GM23338 (cell line): Measurements from ENCODE around the gene AATF. TPM values are rescaled to one million over a fixed set of nuclear protein-coding genes. Genes with fewer than 3 reads are reported as not detected.

Experiments used
- ATAC-seq: fragments of 200-7000 bp; cut with Tn5 transposase; 3 replicates; pipeline ENCODE4 v1.9.1; 2020
- DNase-seq: peaks from one replicate; pipeline ENCODE4 v3.0.0-alpha.2; 2015; ENCODE audit warnings: low spot score
- H2AFZ ChIP-seq: fragments of 200-600 bp; sonication (generic); 2 replicates; pipeline ENCODE4 v1.8.0; 2016; ENCODE audit warnings: antibody characterized with exemption, mild to moderate bottlenecking, moderate library complexity
- H3F3A ChIP-seq: fragments of 200-600 bp; sonication (generic); replicated peaks from 2 replicates; pipeline ENCODE4 v1.8.0; 2017; ENCODE audit warnings: antibody characterized with exemption, mixed run types, low read depth
- H3K27ac ChIP-seq: fragments of 200-600 bp; sonication (generic); 2 replicates; pipeline ENCODE4 v1.6.1; 2016; ENCODE audit warnings: low read depth
- H3K27me3 ChIP-seq: fragments of 200-600 bp; sonication (generic); 2 replicates; pipeline ENCODE4 v1.8.0; 2016; ENCODE audit warnings: mild to moderate bottlenecking, mixed run types, moderate library complexity; ENCODE audit not compliant: insufficient read depth
- H3K36me3 ChIP-seq: fragments of 200-600 bp; sonication (generic); 2 replicates; pipeline ENCODE4 v1.8.0; 2016; ENCODE audit warnings: mild to moderate bottlenecking; ENCODE audit not compliant: insufficient read depth
- H3K4me1 ChIP-seq: fragments of 200-600 bp; sonication (generic); 2 replicates; pipeline ENCODE4 v1.8.0; 2016; ENCODE audit warnings: mild to moderate bottlenecking, moderate library complexity; ENCODE audit not compliant: insufficient read depth
- H3K4me2 ChIP-seq: fragments of 200-600 bp; sonication (generic); 2 replicates; pipeline ENCODE4 v1.7.1; 2017; ENCODE audit warnings: mixed run types
- H3K4me3 ChIP-seq: fragments of 200-600 bp; sonication (generic); 2 replicates; pipeline ENCODE4 v1.6.1; 2016; ENCODE audit warnings: mixed run types
- H3K79me2 ChIP-seq: fragments of 200-600 bp; sonication (generic); replicated peaks from 2 replicates; pipeline ENCODE4 v1.8.0; 2017; ENCODE audit warnings: mild to moderate bottlenecking; ENCODE audit not compliant: insufficient read depth
- H3K9me2 ChIP-seq: fragments of 200-600 bp; sonication (generic); 2 replicates; pipeline ENCODE4 v1.8.0; 2017; ENCODE audit not compliant: insufficient read depth
- H4K20me1 ChIP-seq: fragments of 200-600 bp; sonication (generic); replicated peaks from 2 replicates; pipeline ENCODE4 v1.8.0; 2017; ENCODE audit warnings: mild to moderate bottlenecking; ENCODE audit not compliant: insufficient read depth
- H3K27ac Mint-ChIP-seq: 2 replicates; pipeline ENCODE4 v1.8.0; 2020; ENCODE audit warnings: inconsistent platforms, mild to moderate bottlenecking, moderate library complexity, mixed read lengths
- H3K27me3 Mint-ChIP-seq: 3 replicates; pipeline ENCODE4 v1.8.0; 2022; ENCODE audit warnings: low read depth, mild to moderate bottlenecking, moderate library complexity, mixed read lengths, inconsistent platforms; ENCODE audit not compliant: insufficient read depth, poor library complexity
- H3K36me3 Mint-ChIP-seq: 3 replicates; pipeline ENCODE4 v1.8.0; 2021; ENCODE audit warnings: low read depth, mild to moderate bottlenecking, inconsistent platforms, moderate library complexity, mixed read lengths
- H3K4me1 Mint-ChIP-seq: 3 replicates; pipeline ENCODE4 v1.8.0; 2020; ENCODE audit warnings: mild to moderate bottlenecking, inconsistent platforms, mixed read lengths
- H3K4me3 Mint-ChIP-seq: 3 replicates; pipeline ENCODE4 v1.8.0; 2021; ENCODE audit warnings: moderate library complexity, mild to moderate bottlenecking, inconsistent platforms, mixed read lengths
- H3K9me3 Mint-ChIP-seq: 3 replicates; pipeline ENCODE4 v1.8.0; 2020; ENCODE audit warnings: moderate library complexity, mild to moderate bottlenecking, inconsistent platforms, mixed read lengths
- CREB1 ChIP-seq: fragments of 250-450 bp; sonication (Bioruptor Pico); IDR thresholded peaks from 2 replicates; pipeline ENCODE4 v1.5.0; 2020; ENCODE audit warnings: low read depth, mild to moderate bottlenecking, moderate library complexity
- EZH2 ChIP-seq: fragments of 200-600 bp; sonication (generic); IDR thresholded peaks from one replicate; pipeline ENCODE4 v1.8.0; 2017; ENCODE audit warnings: antibody characterized with exemption, mild to moderate bottlenecking, low read depth; ENCODE audit not compliant: unreplicated experiment
- EZH2phosphoT487 ChIP-seq: fragments of 200-600 bp; sonication (generic); IDR thresholded peaks from one replicate; pipeline ENCODE4 v1.8.1; 2018; ENCODE audit warnings: antibody characterized with exemption; ENCODE audit not compliant: unreplicated experiment
- JUNB ChIP-seq: IDR thresholded peaks from one replicate; pipeline ENCODE4 v1.6.1; 2016; ENCODE audit warnings: antibody characterized with exemption; ENCODE audit not compliant: unreplicated experiment
- ZNF114 ChIP-seq: fragments of 250-450 bp; sonication (Bioruptor Pico); IDR thresholded peaks from 2 replicates; pipeline ENCODE4 v1.5.0; 2020; ENCODE audit warnings: mild to moderate bottlenecking, moderate library complexity
- polyA plus RNA-seq: library from polyadenylated mRNA; unstranded; fragments of >200 nt; fragmentation: Nextera tagmentation; extraction: Ambion mirVana; gene quantifications from 2 replicates; pipeline ENCODE4 v1.2.1, GENCODE V29; 2016
- total RNA-seq: library from RNA; depleted of rRNA; stranded (reverse); fragments of >200 nt; shearing (Covaris generic); gene quantifications from 2 replicates; pipeline ENCODE4 v1.2.3, GENCODE V29; 2014
- TF ChIP-seq, protein P1 (sequence below): fragments of 250-450 bp; sonication (Bioruptor Pico); IDR thresholded peaks from 2 replicates; pipeline ENCODE4 v1.5.0; 2020; ENCODE audit warnings: mild to moderate bottlenecking, moderate library complexity
- TF ChIP-seq, protein P2 (sequence below): IDR thresholded peaks from one replicate; pipeline ENCODE4 v1.6.1; 2018; ENCODE audit warnings: antibody characterized with exemption; ENCODE audit not compliant: unreplicated experiment

The AATF gene
- total and polyA plus RNA-seq, 2 experiments from 2014 or later: 40.2 to 71.2 TPM

DNA sequence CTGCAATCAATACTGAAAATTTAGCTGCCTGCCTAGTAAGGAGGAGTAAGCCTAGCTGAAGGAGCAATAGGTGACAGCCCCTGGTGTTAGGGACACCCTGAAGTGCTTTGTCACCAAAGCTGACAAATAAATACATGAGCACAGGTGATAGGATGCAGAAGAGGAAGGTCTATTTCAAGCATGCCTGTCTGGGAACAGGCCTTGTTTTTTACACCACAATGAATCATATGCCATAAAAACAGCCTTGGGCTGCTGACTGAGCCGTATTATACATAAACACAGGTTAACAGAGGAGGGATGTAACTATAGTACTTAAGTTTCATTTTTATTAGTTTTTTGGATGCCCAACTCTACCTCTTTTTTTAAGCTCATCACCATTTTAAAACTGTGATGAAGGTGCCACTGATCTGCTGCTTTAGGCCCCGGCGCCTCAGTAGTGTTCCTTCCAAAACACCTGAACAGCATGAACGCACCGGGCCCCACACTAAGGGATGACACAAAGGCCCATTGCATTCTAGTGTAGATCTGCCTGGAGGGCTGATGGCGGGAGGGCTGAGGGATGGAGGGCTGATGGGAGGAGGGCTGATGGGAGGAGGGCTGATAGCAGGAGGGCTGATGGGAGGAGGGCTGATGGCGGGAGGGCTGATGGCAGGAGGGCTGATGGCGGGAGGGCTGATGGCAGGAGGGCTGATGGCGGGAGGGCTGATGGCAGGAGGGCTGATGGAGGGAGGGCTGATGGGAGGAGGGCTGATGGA, 150.3 kb downstream of the AATF start:
- peaks cover 57% of the 10 kb centered on the region for H3K36me3 Mint-ChIP-seq

More for the DNA sequence above, 150.3 kb downstream of the AATF start:
- Histone ChIP-seq H3K36me3 (peaks cover 32% of the 10 kb centered on the region), H3K27me3 (no peaks in the 10 kb centered on the region), H3F3A (no peaks in the 10 kb centered on the region; the same call in 1 of the 2 replicates), H3K4me2 (no peak overlapping the region), H3K4me3 (no peak overlapping the region), H3K79me2 (no peaks in the 10 kb centered on the region), H3K9me2 (no peaks in the 10 kb centered on the region), H3K27ac (peak overlapping the region; percentile 69), H2AFZ (no peak overlapping the region), H3K4me1 (peaks cover 22% of the 10 kb centered on the region), H4K20me1 (no peaks in the 10 kb centered on the region)
- TF ChIP-seq EZH2phosphoT487 (no peak), EZH2 (no peak), ZNF114 (CRISPR knock-in tag) (no peak), CREB1 (CRISPR knock-in tag) (no peak), JUNB (no peak)
- TF ChIP-seq, protein P1, sequence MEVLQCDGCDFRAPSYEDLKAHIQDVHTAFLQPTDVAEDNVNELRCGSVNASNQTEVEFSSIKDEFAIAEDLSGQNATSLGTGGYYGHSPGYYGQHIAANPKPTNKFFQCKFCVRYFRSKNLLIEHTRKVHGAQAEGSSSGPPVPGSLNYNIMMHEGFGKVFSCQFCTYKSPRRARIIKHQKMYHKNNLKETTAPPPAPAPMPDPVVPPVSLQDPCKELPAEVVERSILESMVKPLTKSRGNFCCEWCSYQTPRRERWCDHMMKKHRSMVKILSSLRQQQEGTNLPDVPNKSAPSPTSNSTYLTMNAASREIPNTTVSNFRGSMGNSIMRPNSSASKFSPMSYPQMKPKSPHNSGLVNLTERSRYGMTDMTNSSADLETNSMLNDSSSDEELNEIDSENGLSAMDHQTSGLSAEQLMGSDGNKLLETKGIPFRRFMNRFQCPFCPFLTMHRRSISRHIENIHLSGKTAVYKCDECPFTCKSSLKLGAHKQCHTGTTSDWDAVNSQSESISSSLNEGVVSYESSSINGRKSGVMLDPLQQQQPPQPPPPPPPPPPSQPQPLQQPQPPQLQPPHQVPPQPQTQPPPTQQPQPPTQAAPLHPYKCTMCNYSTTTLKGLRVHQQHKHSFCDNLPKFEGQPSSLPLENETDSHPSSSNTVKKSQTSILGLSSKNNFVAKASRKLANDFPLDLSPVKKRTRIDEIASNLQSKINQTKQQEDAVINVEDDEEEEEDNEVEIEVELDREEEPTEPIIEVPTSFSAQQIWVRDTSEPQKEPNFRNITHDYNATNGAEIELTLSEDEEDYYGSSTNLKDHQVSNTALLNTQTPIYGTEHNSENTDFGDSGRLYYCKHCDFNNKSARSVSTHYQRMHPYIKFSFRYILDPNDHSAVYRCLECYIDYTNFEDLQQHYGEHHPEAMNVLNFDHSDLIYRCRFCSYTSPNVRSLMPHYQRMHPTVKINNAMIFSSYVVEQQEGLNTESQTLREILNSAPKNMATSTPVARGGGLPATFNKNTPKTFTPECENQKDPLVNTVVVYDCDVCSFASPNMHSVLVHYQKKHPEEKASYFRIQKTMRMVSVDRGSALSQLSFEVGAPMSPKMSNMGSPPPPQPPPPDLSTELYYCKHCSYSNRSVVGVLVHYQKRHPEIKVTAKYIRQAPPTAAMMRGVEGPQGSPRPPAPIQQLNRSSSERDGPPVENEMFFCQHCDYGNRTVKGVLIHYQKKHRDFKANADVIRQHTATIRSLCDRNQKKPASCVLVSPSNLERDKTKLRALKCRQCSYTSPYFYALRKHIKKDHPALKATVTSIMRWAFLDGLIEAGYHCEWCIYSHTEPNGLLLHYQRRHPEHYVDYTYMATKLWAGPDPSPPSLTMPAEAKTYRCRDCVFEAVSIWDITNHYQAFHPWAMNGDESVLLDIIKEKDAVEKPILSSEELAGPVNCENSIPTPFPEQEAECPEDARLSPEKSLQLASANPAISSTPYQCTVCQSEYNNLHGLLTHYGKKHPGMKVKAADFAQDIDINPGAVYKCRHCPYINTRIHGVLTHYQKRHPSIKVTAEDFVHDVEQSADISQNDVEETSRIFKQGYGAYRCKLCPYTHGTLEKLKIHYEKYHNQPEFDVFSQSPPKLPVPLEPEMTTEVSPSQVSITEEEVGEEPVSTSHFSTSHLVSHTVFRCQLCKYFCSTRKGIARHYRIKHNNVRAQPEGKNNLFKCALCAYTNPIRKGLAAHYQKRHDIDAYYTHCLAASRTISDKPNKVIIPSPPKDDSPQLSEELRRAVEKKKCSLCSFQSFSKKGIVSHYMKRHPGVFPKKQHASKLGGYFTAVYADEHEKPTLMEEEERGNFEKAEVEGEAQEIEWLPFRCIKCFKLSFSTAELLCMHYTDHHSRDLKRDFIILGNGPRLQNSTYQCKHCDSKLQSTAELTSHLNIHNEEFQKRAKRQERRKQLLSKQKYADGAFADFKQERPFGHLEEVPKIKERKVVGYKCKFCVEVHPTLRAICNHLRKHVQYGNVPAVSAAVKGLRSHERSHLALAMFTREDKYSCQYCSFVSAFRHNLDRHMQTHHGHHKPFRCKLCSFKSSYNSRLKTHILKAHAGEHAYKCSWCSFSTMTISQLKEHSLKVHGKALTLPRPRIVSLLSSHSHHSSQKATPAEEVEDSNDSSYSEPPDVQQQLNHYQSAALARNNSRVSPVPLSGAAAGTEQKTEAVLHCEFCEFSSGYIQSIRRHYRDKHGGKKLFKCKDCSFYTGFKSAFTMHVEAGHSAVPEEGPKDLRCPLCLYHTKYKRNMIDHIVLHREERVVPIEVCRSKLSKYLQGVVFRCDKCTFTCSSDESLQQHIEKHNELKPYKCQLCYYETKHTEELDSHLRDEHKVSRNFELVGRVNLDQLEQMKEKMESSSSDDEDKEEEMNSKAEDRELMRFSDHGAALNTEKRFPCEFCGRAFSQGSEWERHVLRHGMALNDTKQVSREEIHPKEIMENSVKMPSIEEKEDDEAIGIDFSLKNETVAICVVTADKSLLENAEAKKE (CRISPR knock-in tag): no peak
- TF ChIP-seq, protein P2, sequence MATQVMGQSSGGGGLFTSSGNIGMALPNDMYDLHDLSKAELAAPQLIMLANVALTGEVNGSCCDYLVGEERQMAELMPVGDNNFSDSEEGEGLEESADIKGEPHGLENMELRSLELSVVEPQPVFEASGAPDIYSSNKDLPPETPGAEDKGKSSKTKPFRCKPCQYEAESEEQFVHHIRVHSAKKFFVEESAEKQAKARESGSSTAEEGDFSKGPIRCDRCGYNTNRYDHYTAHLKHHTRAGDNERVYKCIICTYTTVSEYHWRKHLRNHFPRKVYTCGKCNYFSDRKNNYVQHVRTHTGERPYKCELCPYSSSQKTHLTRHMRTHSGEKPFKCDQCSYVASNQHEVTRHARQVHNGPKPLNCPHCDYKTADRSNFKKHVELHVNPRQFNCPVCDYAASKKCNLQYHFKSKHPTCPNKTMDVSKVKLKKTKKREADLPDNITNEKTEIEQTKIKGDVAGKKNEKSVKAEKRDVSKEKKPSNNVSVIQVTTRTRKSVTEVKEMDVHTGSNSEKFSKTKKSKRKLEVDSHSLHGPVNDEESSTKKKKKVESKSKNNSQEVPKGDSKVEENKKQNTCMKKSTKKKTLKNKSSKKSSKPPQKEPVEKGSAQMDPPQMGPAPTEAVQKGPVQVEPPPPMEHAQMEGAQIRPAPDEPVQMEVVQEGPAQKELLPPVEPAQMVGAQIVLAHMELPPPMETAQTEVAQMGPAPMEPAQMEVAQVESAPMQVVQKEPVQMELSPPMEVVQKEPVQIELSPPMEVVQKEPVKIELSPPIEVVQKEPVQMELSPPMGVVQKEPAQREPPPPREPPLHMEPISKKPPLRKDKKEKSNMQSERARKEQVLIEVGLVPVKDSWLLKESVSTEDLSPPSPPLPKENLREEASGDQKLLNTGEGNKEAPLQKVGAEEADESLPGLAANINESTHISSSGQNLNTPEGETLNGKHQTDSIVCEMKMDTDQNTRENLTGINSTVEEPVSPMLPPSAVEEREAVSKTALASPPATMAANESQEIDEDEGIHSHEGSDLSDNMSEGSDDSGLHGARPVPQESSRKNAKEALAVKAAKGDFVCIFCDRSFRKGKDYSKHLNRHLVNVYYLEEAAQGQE: no peak
- DNase-seq: no peak
- ATAC-seq: peak; percentile 37
- H3K4me1 Mint-ChIP-seq: peaks cover 26% of the 10 kb centered on the region
- no peaks in the 10 kb centered on the region for H3K9me3 Mint-ChIP-seq
- H3K4me3 Mint-ChIP-seq: no peak overlapping the region
- peak overlapping the region; percentile 69; the same call in 1 of the 2 replicates for H3K27ac Mint-ChIP-seq
- H3K27me3 Mint-ChIP-seq: peaks cover 2% of the 10 kb centered on the region
